ENCODE data around the gene MARS1. TPM values are rescaled to one million over a fixed set of nuclear protein-coding genes. Genes with fewer than 3 reads are reported as not detected.
"Not testable (repeated sequence)": the region's sequence is repeated elsewhere in the genome, so short reads cannot be mapped to it uniquely, and the experiment has no call there.

MARS1 gene
- total RNA-seq, 1 donor from 2014 or later, result 141 TPM

GRCh38 chr12:57496822-57497221 is 9.0 kb downstream of the MARS1 start:
- Histone ChIP-seq H3K4me1 (no peaks in the 10 kb centered on the region), H3K36me3 (peaks cover 60% of the 10 kb centered on the region), H3K4me3 (no peak overlapping the region), H3K27ac (no peak overlapping the region), H3K9me3 (no peaks in the 10 kb centered on the region), H3K27me3 (no peaks in the 10 kb centered on the region)
- TF ChIP-seq, protein P1, sequence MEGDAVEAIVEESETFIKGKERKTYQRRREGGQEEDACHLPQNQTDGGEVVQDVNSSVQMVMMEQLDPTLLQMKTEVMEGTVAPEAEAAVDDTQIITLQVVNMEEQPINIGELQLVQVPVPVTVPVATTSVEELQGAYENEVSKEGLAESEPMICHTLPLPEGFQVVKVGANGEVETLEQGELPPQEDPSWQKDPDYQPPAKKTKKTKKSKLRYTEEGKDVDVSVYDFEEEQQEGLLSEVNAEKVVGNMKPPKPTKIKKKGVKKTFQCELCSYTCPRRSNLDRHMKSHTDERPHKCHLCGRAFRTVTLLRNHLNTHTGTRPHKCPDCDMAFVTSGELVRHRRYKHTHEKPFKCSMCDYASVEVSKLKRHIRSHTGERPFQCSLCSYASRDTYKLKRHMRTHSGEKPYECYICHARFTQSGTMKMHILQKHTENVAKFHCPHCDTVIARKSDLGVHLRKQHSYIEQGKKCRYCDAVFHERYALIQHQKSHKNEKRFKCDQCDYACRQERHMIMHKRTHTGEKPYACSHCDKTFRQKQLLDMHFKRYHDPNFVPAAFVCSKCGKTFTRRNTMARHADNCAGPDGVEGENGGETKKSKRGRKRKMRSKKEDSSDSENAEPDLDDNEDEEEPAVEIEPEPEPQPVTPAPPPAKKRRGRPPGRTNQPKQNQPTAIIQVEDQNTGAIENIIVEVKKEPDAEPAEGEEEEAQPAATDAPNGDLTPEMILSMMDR (IDR thresholded peaks at IDR 0.05), result no peak
- ATAC-seq (no peak), DNase-seq (no peak)
- intact Hi-C loops (cut with DNase I), result no loop called here

- TF ChIP-seq, protein P1 (IDR thresholded peaks at IDR 0.05), result no peak
- Histone ChIP-seq H3K27ac (no peak overlapping the region), H3K36me3 (peaks cover 60% of the 10 kb centered on the region), H3K9me3 (no peaks in the 10 kb centered on the region), H3K4me3 (no peak overlapping the region), H3K4me1 (no peaks in the 10 kb centered on the region), H3K27me3 (no peaks in the 10 kb centered on the region)
- ATAC-seq, result no peak
- DNase-seq, result no peak
- intact Hi-C loops (cut with DNase I), result no loop called here
These were observed 9.6 kb downstream of the MARS1 start for GRCh38 chr12:57497223-57498131.

DNA sequence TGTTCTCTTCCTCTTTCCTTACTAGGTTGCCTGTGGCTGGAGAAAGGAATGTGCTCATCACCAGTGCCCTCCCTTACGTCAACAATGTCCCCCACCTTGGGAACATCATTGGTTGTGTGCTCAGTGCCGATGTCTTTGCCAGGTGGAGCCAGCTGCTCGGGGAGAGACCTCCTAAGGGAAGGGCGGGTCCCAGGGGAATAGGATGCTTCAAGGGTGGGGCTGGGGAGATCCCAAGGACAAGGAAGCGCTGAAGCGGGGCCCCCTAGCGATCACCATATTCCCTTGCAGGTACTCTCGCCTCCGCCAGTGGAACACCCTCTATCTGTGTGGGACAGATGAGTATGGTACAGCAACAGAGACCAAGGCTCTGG is 10.2 kb downstream of the MARS1 start:
- DNase-seq (no peak), ATAC-seq (no peak)
- intact Hi-C loops (cut with DNase I), result no loop called here
- TF ChIP-seq, protein P1 (IDR thresholded peaks at IDR 0.05), result no peak
- no peak overlapping the region for H3K27ac ChIP-seq
- H3K9me3 ChIP-seq, result no peaks in the 10 kb centered on the region
- no peaks in the 10 kb centered on the region for H3K4me1 ChIP-seq
- H3K4me3 ChIP-seq, result no peak overlapping the region
- H3K36me3 ChIP-seq, result peaks cover 62% of the 10 kb centered on the region
- no peaks in the 10 kb centered on the region for H3K27me3 ChIP-seq

DNA sequence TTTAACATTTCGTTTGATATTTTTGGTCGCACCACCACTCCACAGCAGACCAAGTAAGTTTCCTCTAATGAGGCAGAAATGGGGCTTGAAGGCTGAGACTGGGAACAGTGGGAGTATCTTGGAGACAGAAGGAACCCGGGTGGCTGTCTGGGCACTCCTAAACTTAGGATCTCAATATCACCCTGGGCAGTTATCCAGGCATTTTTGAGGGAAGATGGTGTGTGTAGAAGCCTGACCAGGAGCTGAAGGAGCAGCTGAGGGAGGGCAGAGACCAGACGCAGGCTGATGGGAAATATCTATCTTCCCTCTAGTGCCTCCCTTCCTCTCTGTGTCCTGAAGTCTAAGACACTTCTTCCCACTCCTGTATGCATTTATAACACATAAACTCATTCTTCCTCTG is 10.7 kb downstream of the MARS1 start:
- ATAC-seq (no peak), DNase-seq (no peak)
- Histone ChIP-seq H3K4me1 (no peaks in the 10 kb centered on the region), H3K27ac (no peak overlapping the region), H3K9me3 (no peaks in the 10 kb centered on the region), H3K4me3 (no peak overlapping the region), H3K27me3 (no peaks in the 10 kb centered on the region), H3K36me3 (peaks cover 67% of the 10 kb centered on the region)
- TF ChIP-seq, protein P1 (IDR thresholded peaks at IDR 0.05), result no peak
- intact Hi-C loops (cut with DNase I), result no loop called here

DNA sequence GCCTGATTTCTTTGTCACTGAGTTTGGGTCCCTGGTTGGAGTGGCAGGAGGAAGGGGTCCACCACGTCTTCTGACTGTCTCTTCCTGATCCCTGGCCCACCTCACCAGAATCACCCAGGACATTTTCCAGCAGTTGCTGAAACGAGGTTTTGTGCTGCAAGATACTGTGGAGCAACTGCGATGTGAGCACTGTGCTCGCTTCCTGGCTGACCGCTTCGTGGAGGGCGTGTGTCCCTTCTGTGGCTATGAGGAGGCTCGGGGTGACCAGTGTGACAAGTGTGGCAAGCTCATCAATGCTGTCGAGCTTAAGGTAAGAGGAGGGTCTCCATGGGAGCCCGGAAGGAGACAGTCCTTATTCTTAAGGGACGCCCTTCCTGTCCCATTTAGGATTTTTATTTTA is 12.3 kb downstream of the MARS1 start:
- H3K27ac ChIP-seq, result no peak overlapping the region
- no peak overlapping the region for H3K4me3 ChIP-seq
- intact Hi-C loops (cut with DNase I), result no loop called here
- no peaks in the 10 kb centered on the region for H3K9me3 ChIP-seq
- TF ChIP-seq, protein P1 (IDR thresholded peaks at IDR 0.05), result no peak
- DNase-seq (no peak), ATAC-seq (no peak)
- H3K27me3 ChIP-seq, result no peaks in the 10 kb centered on the region
- H3K4me1 ChIP-seq, result no peaks in the 10 kb centered on the region
- peaks cover 80% of the 10 kb centered on the region for H3K36me3 ChIP-seq

DNA sequence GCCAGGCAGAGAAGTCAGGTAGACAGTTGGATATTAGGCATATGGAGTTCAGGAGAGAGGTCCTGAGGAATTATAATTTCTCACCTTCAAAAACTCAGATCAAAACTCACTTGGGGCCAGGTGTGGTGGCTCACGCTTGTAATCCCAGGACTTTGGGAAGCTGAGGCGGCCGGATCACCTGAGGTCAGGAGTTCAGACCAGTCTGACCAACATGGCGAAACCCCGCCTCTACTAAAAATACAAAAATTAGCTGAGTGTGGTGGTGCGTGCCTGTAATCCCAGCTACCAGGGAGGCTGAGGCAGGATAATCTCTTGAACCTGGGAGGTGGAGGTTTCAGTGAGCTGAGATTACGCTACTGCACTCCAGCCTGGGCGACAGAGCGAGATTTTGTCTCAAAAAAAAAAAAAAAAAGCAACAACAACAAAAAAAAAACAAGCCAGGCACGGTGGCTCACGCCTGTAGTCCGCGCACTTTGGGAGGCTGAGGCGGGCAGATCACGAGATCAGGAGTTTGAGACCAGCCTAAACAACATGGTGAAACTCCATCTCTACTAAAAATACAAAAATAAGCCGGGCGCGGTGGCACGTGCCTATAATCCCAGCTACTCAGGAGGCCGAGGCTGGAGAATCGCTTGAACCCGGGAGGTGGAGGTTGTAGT is 14.6 kb downstream of the MARS1 start:
- intact Hi-C loops (cut with DNase I); ATAC-seq; H3K4me1 ChIP-seq; H3K27ac ChIP-seq; H3K27me3 ChIP-seq; H3K9me3 ChIP-seq; DNase-seq; H3K4me3 ChIP-seq: not testable (repeated sequence)
- H3K36me3 ChIP-seq, result peaks cover 84% of the 10 kb centered on the region

GRCh38 chr12:57506541-57506940 is 18.7 kb downstream of the MARS1 start:
- ATAC-seq; H3K27ac ChIP-seq; intact Hi-C loops (cut with DNase I); DNase-seq; H3K9me3 ChIP-seq; H3K4me3 ChIP-seq; H3K4me1 ChIP-seq; H3K27me3 ChIP-seq: not testable (repeated sequence)
- H3K36me3 ChIP-seq, result peaks cover 80% of the 10 kb centered on the region

DNA sequence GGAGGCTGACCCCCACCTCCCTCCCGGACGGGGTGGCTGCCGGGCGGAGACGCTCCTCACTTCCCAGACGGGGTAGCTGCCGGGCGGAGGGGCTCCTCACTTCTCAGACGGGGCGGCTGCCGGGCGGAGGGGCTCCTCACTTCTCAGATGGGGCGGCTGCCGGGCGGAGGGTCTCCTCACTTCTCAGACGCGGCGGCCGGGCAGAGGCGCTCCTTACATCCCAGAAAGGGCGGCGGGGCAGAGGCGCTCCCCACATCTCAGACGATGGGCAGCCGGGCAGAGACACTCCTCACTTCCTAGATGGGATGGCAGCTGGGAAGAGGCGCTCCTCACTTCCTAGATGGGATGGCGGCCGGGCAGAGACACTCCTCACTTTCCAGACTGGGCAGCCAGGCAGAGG is 19.9 kb downstream of the MARS1 start:
- intact Hi-C loops (cut with DNase I); H3K9me3 ChIP-seq; H3K27me3 ChIP-seq; H3K27ac ChIP-seq; ATAC-seq; H3K4me3 ChIP-seq; H3K4me1 ChIP-seq; DNase-seq: not testable (repeated sequence)
- H3K36me3 ChIP-seq, result peaks cover 80% of the 10 kb centered on the region
